ENCODE measurements around the gene ARMC9. TPM values are rescaled to one million over a fixed set of nuclear protein-coding genes. Genes with fewer than 3 reads are reported as not detected.

ARMC9 gene
- total RNA-seq, 4 donors from 2014 or later, result 0.20 to 7.2 (median 3.2) TPM

DNA sequence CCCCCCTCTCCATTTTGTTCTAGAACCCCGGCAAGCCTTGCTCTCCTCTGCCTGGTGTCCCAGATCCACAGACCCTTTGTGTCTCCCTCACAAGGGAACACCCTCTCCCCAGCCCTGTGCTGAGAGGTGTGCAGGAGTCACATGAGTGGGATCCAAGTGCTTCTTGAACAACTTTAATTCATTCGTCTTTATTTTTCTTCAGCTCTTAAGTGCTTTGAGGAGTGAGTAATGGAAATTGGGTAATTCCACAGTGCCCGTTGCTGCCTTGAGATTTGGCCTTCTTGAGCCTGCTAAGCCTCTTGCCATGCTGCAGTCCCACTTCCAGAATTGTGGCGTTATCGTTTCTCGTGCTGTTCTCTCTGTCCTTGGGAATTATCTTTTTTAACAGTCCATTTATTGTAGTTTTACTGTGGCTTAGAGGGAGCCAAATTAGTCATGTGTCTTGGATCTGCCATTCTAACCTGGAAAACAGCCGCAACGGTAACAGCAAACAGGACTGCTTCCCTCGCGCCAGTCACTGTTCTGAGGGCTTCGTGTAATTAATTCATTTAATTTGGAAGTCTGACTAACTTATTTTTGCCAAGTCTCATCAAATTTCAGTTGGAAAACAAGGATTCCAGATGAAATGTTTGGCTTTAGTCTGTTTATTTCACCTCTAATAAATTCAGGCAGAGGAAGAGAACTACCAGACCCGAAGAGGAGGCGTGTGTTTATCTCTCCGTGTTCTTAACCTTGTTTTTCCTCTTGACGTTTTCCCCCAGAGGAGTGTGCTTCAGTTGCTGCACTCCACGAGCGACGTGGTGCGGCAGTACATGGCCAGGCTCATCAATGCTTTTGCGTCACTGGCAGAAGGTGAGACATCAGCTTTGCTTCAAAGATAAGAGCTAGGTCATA is 72.0 kb downstream of the ARMC9 start:
- Histone ChIP-seq H3K27me3 (no peaks in the 10 kb centered on the region), H3K9me3 (no peaks in the 10 kb centered on the region), H3K4me3 (no peak overlapping the region), H3K36me3 (no peaks in the 10 kb centered on the region), H3K4me1 (no peaks in the 10 kb centered on the region), H3K27ac (no peak overlapping the region)
- intact Hi-C loops (cut with DNase I; ENCODE audit: low total_unique reads), result no loop called here
- in situ Hi-C loops (cut with MboI; ENCODE audit: low sequenced_read_pairs in 4 of 4), result no loop called here
- TF ChIP-seq, protein P1, sequence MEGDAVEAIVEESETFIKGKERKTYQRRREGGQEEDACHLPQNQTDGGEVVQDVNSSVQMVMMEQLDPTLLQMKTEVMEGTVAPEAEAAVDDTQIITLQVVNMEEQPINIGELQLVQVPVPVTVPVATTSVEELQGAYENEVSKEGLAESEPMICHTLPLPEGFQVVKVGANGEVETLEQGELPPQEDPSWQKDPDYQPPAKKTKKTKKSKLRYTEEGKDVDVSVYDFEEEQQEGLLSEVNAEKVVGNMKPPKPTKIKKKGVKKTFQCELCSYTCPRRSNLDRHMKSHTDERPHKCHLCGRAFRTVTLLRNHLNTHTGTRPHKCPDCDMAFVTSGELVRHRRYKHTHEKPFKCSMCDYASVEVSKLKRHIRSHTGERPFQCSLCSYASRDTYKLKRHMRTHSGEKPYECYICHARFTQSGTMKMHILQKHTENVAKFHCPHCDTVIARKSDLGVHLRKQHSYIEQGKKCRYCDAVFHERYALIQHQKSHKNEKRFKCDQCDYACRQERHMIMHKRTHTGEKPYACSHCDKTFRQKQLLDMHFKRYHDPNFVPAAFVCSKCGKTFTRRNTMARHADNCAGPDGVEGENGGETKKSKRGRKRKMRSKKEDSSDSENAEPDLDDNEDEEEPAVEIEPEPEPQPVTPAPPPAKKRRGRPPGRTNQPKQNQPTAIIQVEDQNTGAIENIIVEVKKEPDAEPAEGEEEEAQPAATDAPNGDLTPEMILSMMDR (IDR thresholded peaks at IDR 0.05 in 4 of 5, conservative IDR thresholded peaks at IDR 0.05 in 1 of 5), result no peak
- TF ChIP-seq POLR2A (IDR thresholded peaks at IDR 0.05), result no peak
- DNase-seq, result no peak
- ATAC-seq, result no peak

DNA sequence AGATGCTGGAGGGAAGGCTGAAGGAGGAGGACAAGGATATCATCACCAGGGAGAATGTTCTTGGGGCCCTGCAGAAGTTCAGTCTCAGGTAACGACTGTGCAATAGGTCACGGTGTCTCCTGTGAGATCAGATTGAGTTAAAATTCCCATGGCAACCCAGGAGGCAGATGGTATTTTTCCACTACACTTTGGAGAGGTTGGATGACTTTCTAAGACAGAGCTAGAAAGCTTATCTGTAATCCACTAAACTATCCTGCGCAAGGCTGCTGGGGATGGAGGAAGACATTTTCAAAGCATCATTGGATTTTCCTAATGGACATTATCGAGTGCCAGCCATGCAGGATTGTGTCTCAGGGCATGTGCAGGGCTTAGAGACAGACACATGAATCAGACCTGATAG is 74.6 kb downstream of the ARMC9 start:
- ATAC-seq (no peak), DNase-seq (no peak)
- H3K4me3 ChIP-seq, result no peak overlapping the region
- H3K27me3 ChIP-seq, result no peaks in the 10 kb centered on the region
- no peaks in the 10 kb centered on the region for H3K36me3 ChIP-seq
- in situ Hi-C loops (cut with MboI; ENCODE audit: low sequenced_read_pairs in 4 of 4) (no loop called here), intact Hi-C loops (cut with DNase I; ENCODE audit: low total_unique reads) (no loop called here)
- no peak overlapping the region for H3K27ac ChIP-seq
- no peaks in the 10 kb centered on the region for H3K9me3 ChIP-seq
- TF ChIP-seq POLR2A (IDR thresholded peaks at IDR 0.05), result no peak
- TF ChIP-seq, protein P1 (IDR thresholded peaks at IDR 0.05 in 4 of 5, conservative IDR thresholded peaks at IDR 0.05 in 1 of 5), result no peak
- H3K4me1 ChIP-seq, result no peaks in the 10 kb centered on the region

DNA sequence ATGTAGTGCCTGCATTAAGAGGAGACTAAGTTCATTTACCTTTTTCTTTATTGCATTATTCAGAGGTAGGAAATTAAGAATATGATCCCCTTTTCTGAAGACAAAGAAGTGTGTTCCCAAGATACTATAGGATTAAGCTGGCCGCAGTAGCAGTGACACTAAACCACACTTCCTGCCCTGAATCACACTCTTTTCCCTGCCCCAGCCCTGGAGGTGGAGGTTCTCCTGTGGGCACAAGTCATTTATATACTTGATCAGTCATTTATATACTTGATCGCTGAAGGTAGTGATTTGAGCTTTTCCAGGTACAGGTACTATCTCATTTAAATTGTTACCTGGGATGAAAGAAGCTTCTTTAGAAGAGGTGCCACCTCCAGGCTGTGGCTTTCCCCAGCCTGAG is 78.6 kb downstream of the ARMC9 start:
- Histone ChIP-seq H3K27ac (no peak overlapping the region), H3K27me3 (no peaks in the 10 kb centered on the region), H3K9me3 (no peaks in the 10 kb centered on the region), H3K36me3 (no peaks in the 10 kb centered on the region), H3K4me3 (no peak overlapping the region), H3K4me1 (no peaks in the 10 kb centered on the region)
- TF ChIP-seq, protein P1 (IDR thresholded peaks at IDR 0.05 in 4 of 5, conservative IDR thresholded peaks at IDR 0.05 in 1 of 5), result no peak
- TF ChIP-seq POLR2A (IDR thresholded peaks at IDR 0.05), result no peak
- no peak for ATAC-seq
- intact Hi-C loops (cut with DNase I; ENCODE audit: low total_unique reads) (no loop called here), in situ Hi-C loops (cut with MboI; ENCODE audit: low sequenced_read_pairs in 4 of 4) (no loop called here)
- no peak for DNase-seq

DNA sequence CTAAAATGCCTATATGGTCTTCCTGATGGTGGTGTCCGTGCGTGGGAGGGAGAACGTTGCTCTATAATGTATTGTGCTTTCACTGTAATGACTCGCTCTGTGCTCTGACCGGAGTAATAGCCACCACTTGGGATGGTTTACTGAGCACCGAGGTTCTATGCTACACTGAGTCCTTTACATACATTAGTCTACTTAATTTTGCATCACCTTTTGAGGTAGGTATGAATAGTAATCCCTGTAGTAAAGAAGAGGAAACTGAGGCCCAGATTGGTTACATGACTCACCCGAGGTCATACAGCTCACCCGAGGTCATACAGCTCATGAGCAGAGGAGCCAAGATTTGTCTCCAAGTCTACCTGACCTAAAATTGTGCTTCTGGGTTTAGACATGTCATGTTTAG is 79.5 kb downstream of the ARMC9 start:
- H3K9me3 ChIP-seq, result no peaks in the 10 kb centered on the region
- no peak for ATAC-seq

More for the DNA sequence above, 79.5 kb downstream of the ARMC9 start:
- DNase-seq, result no peak
- in situ Hi-C loops (cut with MboI; ENCODE audit: low sequenced_read_pairs in 4 of 4) (no loop called here), intact Hi-C loops (cut with DNase I; ENCODE audit: low total_unique reads) (no loop called here)
- no peak for TF ChIP-seq POLR2A (IDR thresholded peaks at IDR 0.05)
- TF ChIP-seq, protein P1 (IDR thresholded peaks at IDR 0.05 in 4 of 5, conservative IDR thresholded peaks at IDR 0.05 in 1 of 5), result no peak
- H3K27ac ChIP-seq, result no peak overlapping the region
- no peak overlapping the region for H3K4me3 ChIP-seq
- no peaks in the 10 kb centered on the region for H3K36me3 ChIP-seq
- H3K27me3 ChIP-seq, result no peaks in the 10 kb centered on the region
- no peaks in the 10 kb centered on the region for H3K4me1 ChIP-seq

Measured in gastrocnemius medialis (tissue), 4 donors.